Activated naive CD4-positive, alpha-beta T cell treated with Interleukin-2 at 50 U/mL for 16 hours (primary cell): ENCODE measurements around the gene FKBP8.
A peak's percentile ranks its signal among the peaks of the same experiment; 100 is the strongest.

Experiments
- DNase-seq: peaks from one replicate; pipeline ENCODE4 v3.0.0-alpha.2; 2020

FKBP8 gene

DNA sequence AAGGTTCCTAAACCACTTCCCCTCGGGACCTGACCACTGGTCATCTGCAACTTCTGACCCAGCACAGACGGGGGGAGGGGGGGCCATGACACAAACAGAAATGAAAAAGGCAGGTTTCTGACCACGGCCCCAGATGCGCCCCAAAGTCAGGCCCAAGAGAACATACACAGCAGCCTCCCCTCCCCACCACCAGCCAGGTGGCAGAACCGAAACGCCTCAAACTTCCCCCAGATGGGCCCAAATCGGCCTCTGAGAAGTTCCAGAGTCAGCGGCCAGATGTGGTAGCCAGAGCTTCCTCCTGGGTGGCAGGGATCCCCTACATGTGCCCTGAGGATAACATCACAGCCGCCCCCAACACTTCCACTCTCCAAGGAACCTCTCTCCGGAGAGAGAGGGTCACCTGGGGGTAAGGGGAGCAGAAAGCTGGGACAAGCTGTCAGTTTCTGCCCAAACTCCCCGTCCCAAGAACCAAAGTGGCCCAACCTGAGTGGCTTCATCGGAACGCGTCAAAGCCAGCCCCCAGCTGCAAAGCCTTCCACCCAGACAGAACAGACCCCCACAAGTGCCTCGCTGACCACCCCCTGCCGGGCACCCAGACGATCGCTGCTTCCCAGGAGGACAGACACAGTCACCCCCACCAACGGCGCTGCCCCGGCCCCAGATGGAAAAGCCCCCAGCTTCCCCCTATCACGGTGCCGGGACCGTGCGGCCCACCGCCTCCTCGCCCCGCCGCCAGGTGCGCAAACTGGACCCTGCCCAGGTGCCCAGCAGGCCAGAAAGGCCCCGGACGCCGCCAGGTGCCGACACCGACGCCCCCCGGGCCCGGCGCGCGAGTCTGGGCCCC lies 22.3 kb downstream of the FKBP8 start:
- peak; percentile 29 for DNase-seq

- peak; percentile 66 for DNase-seq
These were observed 23.2 kb downstream of the FKBP8 start for GRCh38 chr19:18519962-18520847.

DNA sequence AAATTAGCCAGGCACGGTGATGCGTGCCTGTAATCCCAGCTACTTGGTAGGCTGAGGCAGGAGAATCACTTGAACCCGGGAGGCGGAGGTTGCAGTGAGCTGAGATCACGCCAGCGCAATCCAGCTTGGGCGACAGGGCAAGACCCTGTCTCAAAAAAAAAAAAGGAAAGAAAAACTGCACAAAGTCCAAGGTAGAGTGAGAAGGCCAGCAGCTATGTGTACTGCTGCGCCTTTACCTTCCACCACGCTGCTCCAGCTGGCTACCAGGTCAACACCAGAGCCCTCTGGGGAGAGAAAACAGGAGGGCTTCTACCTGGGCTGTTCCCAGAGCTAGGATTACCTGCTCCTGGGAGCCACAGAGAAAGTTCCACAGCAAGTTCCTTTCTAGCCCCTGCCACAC lies 24.7 kb downstream of the FKBP8 start:
- DNase-seq: no peak

- DNase-seq: no peak
These were observed 25.8 kb downstream of the FKBP8 start for GRCh38 chr19:18517606-18518005.

DNA sequence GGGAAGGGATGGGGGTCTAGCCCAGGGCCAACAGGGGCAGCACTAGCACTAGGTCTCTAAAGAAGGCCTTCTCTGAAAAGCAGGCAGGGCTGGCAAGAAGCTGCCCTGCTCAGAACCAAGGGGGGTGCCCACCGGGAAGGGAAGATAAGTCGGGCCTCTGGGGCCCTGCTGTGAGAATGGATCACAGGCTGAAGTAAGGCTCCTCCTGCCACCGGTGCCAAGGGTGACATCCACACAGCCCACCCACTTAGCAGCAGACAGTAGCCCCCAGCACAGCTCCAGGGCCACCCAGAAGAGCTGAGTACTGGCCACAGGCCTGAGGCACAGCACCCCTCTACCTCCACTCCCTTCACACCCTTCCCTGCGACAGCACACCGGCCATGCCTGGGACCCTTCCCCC lies 27.4 kb downstream of the FKBP8 start:
- DNase-seq: no peak

GRCh38 chr19:18514800-18515682 lies 28.3 kb downstream of the FKBP8 start:
- DNase-seq: peak; percentile 28

DNA sequence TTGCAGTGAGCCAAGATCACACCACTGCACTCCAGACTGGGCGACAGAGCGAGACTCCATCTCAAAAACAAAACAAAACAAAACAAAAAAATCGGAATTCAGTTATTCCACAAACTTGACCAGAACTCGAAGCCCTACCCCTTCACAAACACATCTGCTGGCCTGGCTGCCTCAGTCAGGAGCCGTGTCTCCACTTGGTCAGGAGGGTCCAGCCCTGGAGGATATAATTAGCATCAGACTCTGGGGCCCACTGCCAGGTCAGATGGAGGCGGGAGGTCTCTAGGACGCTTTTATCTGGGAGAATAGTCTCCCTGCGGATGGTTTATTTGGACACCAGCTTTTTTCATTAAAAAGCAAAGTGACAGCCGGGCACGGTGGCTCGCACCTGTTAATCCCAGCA lies 29.5 kb downstream of the FKBP8 start:
- no peak for DNase-seq

GRCh38 chr19:18510216-18510615 lies 33.2 kb downstream of the FKBP8 start:
- no peak for DNase-seq

DNA sequence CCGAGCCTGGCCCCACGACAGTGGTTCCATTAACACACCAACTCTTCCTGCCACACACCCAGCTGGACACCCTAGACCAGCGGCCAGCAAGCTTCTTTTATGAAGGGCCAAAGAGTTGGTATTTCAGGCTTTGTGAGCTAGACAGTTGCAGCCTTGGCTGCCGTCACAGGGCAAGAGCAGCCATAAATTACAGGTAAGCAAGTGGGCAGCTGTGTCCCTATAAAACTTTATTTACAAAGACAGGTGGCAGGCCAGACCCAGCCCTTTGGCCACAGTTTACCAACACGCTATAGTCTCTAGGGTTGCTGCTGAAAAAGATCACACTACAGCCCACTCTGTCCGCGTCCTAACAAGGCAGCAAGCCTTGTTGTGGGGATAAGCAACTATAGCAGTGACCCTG lies 34.8 kb downstream of the FKBP8 start:
- no peak for DNase-seq

- no peak for DNase-seq
These were observed 35.5 kb downstream of the FKBP8 start for GRCh38 chr19:18507727-18508440.

- peak; percentile 29 for DNase-seq
These were observed 36.2 kb downstream of the FKBP8 start for GRCh38 chr19:18507021-18507726.

GRCh38 chr19:18506101-18506930 lies 37.1 kb downstream of the FKBP8 start:
- DNase-seq: no peak

GRCh38 chr19:18504886-18505610 lies 38.3 kb downstream of the FKBP8 start:
- peak; percentile 42 for DNase-seq

DNA sequence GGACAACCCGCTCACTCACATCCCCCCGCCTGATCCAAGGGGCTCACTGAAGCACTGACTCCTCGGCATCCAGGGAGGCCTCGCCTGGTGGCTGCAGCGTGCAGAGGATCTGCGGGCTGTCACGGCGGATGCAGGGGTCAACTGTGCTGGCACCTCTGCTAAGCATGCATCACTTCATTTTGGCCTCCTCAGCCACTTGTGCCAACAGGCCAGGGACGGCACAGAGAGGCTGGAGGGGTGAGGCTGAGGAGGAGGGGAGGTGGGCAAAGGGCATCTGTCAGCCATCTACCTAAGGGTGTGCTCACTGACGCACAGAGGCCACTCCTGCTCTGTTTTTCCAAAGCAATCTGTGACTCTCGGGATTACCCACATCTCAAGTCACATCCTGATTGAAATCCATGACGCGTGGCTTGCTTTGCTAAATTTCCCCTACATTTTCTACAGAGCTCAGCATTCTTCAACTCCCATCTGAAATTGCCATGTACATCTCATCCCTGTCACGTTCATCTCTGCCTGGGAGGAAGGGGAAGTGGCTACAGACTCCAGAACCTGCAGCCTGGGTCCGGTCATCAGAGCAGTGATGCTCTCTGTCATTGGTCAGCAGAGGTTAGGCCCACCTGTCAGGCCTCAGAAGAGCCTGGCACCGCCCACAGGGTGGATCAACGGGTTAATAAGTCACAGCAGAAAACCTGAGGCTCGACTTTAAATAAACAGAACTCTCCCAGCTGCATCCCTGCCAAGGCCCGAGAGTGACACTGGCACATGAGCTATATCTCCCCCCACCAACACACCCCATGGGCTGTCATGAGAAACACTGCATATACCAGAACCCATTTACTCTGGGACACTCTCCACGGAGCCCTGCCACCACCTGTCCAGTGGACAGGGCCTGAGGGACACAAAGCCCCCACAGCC lies 39.1 kb downstream of the FKBP8 start:
- DNase-seq: no peak

GRCh38 chr19:18503337-18503970 lies 39.9 kb downstream of the FKBP8 start:
- DNase-seq: no peak

GRCh38 chr19:18502638-18503294 lies 40.6 kb downstream of the FKBP8 start:
- DNase-seq: no peak

GRCh38 chr19:18502246-18502637 lies 41.1 kb downstream of the FKBP8 start:
- no peak for DNase-seq

DNA sequence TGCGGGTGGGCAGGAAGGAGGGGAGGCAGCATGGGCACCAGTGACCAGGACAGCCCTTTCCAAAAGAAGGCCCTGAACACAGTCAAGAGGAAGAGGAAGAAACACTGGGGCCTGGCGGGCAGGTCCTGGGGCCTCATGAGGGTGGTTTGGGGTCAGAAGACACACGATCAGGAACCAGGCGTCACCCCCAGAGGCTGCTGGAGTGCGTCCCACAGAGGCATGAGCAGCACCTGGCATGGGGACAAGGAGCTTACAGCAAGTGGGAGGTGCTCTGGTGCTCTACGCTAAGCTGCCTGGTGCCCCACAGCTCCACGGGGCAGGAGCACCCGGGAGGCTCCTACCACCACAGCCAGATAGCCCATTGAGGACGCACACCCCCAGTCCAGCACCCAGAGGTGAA lies 41.5 kb downstream of the FKBP8 start:
- no peak for DNase-seq
